Thymus (tissue), 11 donors: ENCODE measurements around the gene HECTD4. TPM values are rescaled to one million over a fixed set of nuclear protein-coding genes. Genes with fewer than 3 reads are reported as not detected.

Experiments
- DNase-seq, 9 donors: peaks; one replicate each; pipeline ENCODE4 v3.0.0-alpha.2; 2013; ENCODE audit warnings: low spot score in 9 of 9, low read depth in 6 of 9, missing footprints in 1 of 9
- H3K27ac ChIP-seq, 2 donors: one replicate each; pipeline ENCODE4 v1.5.1; 2013; ENCODE audit warnings: control low read depth in 1 of 2, low read depth in 1 of 2, low read length in 1 of 2, mild to moderate bottlenecking in 1 of 2, moderate library complexity in 1 of 2
- H3K27me3 ChIP-seq, 2 donors: one replicate each; pipeline ENCODE4 v1.5.1; 2013; ENCODE audit warnings: low read length in 1 of 2; ENCODE audit not compliant: control insufficient read depth in 2 of 2, insufficient read depth in 1 of 2
- H3K36me3 ChIP-seq, 2 donors: one replicate each; pipeline ENCODE4 v1.5.1; 2013; ENCODE audit warnings: low read length in 1 of 2, mild to moderate bottlenecking in 1 of 2, moderate library complexity in 1 of 2; ENCODE audit not compliant: control insufficient read depth in 2 of 2, insufficient read depth in 2 of 2
- H3K4me1 ChIP-seq, 2 donors: one replicate each; pipeline ENCODE4 v1.5.1; 2013; ENCODE audit warnings: low read length in 2 of 2; ENCODE audit not compliant: control insufficient read depth in 2 of 2, insufficient read depth in 2 of 2
- H3K4me3 ChIP-seq, 2 donors: one replicate each; pipeline ENCODE4 v1.5.1; 2013; ENCODE audit warnings: low read length in 2 of 2, control low read depth in 1 of 2, mild to moderate bottlenecking in 1 of 2
- H3K9me3 ChIP-seq, 2 donors: one replicate each; pipeline ENCODE4 v1.5.1; 2013; ENCODE audit warnings: low read length in 1 of 2, mild to moderate bottlenecking in 1 of 2; ENCODE audit not compliant: control insufficient read depth in 2 of 2, insufficient read depth in 1 of 2
- WGBS: extraction: QIAGEN DNeasy Blood & Tissue Kit; methylation state at CpG from one replicate; pipeline ENCODE4 v1.1.7; 2013; 5-methylcytosine and 5-hydroxymethylcytosine counted together
- polyA plus RNA-seq: library from polyadenylated mRNA; stranded (reverse); fragments of 200-250 nt; gene quantifications from one replicate; pipeline ENCODE4 v1.2.3, GENCODE V29; 2013
- total RNA-seq: library from RNA; stranded (reverse); fragments of 120-200 nt; gene quantifications from one replicate; pipeline ENCODE4 v1.2.4, GENCODE V29; 2013
- donor health status: healthy.

Gene HECTD4
- total and polyA plus RNA-seq, 2 donors = 9.6 to 19.3 TPM

DNA sequence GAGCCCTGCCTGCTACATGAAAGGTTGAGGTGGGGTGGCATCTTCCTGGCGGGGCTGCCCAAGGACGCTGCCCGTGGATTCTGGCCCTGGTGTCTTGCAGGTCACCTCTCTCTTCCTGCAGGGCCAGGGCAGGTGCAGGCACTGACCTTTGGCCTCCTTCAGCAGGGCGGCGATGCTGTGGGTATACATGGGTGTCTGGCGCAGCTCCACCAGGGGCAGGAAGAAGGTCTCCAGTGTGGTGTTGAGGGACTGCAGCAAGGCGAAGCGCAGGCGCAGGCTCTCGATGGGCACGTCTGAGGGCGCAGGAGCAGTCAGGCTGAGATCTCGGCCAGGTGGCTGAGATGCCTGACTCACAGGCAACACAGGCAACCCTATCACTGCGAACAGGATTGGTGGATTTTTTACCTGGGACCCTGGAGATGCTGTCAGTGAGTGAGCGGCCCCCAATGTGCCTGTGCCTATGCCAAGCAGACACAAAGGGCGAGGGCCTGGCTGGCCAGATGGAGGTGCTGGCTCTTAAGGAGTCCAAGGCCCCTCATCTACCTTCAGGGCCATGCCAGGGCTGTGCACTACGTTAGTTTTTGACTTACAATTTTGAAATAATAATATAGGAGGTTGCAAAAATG, 211.1 kb downstream of the HECTD4 start:
- H3K36me3 ChIP-seq = peaks cover 20 to 38% of the 10 kb centered on the region in 2 donors
- no peak for DNase-seq
- no peaks in the 10 kb centered on the region for H3K9me3 ChIP-seq
- no peak overlapping the region for H3K4me3 ChIP-seq
- WGBS = 98% methylated on average over 17 of the region's 17 CpGs
- no peaks in the 10 kb centered on the region for H3K27me3 ChIP-seq
- H3K4me1 ChIP-seq = no peaks in the 10 kb centered on the region
- no peak overlapping the region for H3K27ac ChIP-seq

DNA sequence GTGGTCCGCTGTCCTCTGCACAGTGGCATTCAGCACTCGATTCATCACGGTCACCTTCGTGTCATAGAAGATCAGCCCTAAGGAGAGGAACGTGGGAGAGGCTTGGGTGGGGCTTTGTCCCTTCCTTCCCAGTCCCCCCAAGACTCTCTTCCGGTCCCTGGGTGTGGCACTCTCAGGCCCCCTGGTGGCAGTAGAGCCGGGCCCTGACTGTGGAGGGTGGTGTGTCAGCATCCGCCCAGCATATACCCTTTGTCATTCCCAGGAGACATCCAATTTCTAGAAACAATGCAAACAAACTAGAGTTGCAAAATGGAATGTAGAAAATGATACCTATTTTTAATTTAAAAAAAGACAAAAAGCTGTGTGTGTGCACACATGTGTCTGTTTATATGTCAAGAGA, 211.9 kb downstream of the HECTD4 start:
- DNase-seq = peak in 2 of 9 donors; percentile 7 to 14
- no peaks in the 10 kb centered on the region for H3K27me3 ChIP-seq
- 79% methylated on average over 8 of the region's 8 CpGs for WGBS
- H3K4me3 ChIP-seq = no peak overlapping the region
- no peaks in the 10 kb centered on the region for H3K9me3 ChIP-seq
- no peak overlapping the region for H3K27ac ChIP-seq
- peaks cover 13 to 31% of the 10 kb centered on the region in 2 donors for H3K36me3 ChIP-seq
- no peaks in the 10 kb centered on the region for H3K4me1 ChIP-seq

- no peak for DNase-seq
- H3K27me3 ChIP-seq = no peaks in the 10 kb centered on the region
- H3K27ac ChIP-seq = no peak overlapping the region
- H3K36me3 ChIP-seq = peaks cover 9 to 28% of the 10 kb centered on the region in 2 donors
- no peaks in the 10 kb centered on the region for H3K4me1 ChIP-seq
- no peak overlapping the region for H3K4me3 ChIP-seq
- H3K9me3 ChIP-seq = no peaks in the 10 kb centered on the region
- 95% methylated on average over 7 of the region's 7 CpGs for WGBS
Measured at GRCh38 chr12:112169966-112170365, 212.3 kb downstream of the HECTD4 start.

GRCh38 chr12:112169161-112169872, 212.9 kb downstream of the HECTD4 start:
- WGBS = 94% methylated on average over 19 of the region's 19 CpGs
- peaks cover 9 to 24% of the 10 kb centered on the region in 2 donors for H3K36me3 ChIP-seq
- H3K4me1 ChIP-seq = no peaks in the 10 kb centered on the region
- H3K27ac ChIP-seq = no peak overlapping the region
- no peaks in the 10 kb centered on the region for H3K27me3 ChIP-seq
- H3K9me3 ChIP-seq = no peaks in the 10 kb centered on the region
- no peak overlapping the region for H3K4me3 ChIP-seq
- DNase-seq = no peak

DNA sequence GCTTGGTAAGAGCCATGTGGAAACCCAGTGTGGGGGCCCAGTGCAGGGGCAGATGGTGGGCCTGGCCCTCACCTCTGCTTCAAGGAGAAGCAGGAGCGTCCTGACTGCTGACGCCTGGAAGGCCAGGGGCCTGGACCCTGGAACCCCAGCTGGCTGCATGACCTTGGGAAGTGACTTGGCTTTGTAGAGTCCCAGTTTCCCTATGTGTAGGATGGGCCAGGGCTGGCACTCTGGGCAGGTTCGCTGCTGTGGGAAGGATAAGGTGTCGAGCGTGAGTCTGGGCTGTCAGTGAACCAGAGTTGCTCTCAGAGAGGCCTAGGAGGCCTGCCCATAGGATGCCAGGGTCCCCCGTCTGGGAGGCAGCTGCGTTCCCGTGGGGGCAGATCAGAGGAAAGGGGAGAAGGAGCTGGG, 213.7 kb downstream of the HECTD4 start:
- no peak overlapping the region for H3K27ac ChIP-seq
- WGBS = 96% methylated on average over 8 of the region's 8 CpGs
- H3K27me3 ChIP-seq = no peaks in the 10 kb centered on the region
- H3K4me1 ChIP-seq = no peaks in the 10 kb centered on the region
- H3K36me3 ChIP-seq = peaks cover 9 to 24% of the 10 kb centered on the region in 2 donors
- DNase-seq = no peak
- H3K4me3 ChIP-seq = no peak overlapping the region
- no peaks in the 10 kb centered on the region for H3K9me3 ChIP-seq

GRCh38 chr12:112167718-112168525, 214.3 kb downstream of the HECTD4 start:
- H3K9me3 ChIP-seq = no peaks in the 10 kb centered on the region
- 94% methylated on average over 32 of the region's 32 CpGs for WGBS
- H3K4me1 ChIP-seq = no peaks in the 10 kb centered on the region
- no peak overlapping the region for H3K27ac ChIP-seq
- no peak for DNase-seq
- H3K4me3 ChIP-seq = no peak overlapping the region
- H3K36me3 ChIP-seq = peaks cover 14 to 30% of the 10 kb centered on the region in 2 donors
- no peaks in the 10 kb centered on the region for H3K27me3 ChIP-seq

DNA sequence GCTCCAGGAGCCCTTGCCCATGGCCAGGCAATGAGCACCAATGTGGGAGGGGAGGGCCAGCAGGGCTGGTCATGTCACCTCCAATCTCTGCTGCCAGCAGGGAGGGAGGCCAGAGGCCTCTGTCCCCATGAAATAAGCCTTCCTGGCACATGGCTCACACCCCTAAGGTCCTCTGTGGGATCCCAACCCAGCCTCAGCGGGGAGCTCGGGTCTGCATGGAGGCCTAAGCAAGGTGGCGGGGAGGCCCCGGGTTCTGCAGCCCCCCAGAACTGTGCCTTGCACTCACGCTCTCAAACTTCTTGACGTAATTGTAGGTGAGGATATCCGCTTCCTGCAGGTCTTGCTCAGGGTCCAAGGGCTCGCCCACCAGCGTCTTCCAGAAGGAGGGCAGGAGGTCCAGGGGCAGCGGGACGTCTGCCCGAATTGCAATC, 215.2 kb downstream of the HECTD4 start:
- no peak overlapping the region for H3K4me3 ChIP-seq
- no peak overlapping the region for H3K27ac ChIP-seq
- no peaks in the 10 kb centered on the region for H3K27me3 ChIP-seq
- H3K4me1 ChIP-seq = no peaks in the 10 kb centered on the region
- 98% methylated on average over 12 of the region's 12 CpGs for WGBS
- H3K9me3 ChIP-seq = no peaks in the 10 kb centered on the region
- DNase-seq = no peak
- H3K36me3 ChIP-seq = peaks cover 15 to 32% of the 10 kb centered on the region in 2 donors

DNA sequence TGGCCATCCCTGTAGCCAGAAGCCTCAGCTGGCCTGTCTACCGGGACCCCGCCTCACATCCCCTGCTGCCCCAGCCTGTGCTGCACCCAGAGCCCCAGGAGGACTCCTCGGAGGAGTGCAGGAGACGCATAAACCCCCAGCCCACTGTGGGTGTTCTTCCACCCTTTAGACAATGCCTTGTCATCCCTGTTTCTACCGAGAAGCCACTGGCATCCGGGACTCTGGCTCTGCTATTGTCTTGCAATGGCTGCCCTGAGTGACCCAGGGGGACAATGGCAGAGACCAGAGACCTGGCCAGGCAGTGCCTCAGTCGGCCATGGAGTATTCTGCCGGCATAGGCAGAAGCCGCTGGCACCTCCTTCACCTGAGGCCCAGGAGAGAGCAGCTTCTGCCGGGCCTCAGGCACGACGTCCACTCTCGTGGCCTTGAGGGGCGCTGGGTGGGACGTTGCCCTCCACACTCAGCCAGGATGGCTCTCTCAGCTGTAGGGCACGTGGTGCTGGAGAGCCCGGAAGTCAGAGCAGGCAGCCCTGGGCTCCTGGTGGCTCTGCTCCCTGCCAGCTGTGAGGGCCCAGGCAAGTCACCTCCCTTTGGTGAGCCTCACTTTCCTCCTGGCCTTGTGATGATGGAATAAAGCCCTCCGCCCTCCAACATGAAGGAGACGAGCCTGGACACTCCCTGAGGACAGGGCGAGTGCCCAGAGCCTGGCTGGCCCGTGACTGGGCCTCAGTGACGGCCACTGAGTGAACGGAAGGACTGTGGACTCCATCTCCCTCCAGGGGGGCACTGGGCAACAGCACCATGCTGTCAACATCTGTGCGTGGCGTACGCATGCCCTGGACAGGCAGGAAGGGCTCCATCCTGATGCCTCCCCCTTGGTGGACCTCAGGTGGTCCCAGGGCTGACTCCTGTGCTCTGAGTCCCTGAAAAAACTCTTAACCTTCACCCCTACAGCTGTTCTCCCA, 215.9 kb downstream of the HECTD4 start:
- H3K4me1 ChIP-seq = no peaks in the 10 kb centered on the region
- WGBS = 97% methylated on average over 26 of the region's 26 CpGs
- DNase-seq = no peak
- no peaks in the 10 kb centered on the region for H3K9me3 ChIP-seq
- no peak overlapping the region for H3K27ac ChIP-seq
- H3K36me3 ChIP-seq = peaks cover 20 to 33% of the 10 kb centered on the region in 2 donors
- H3K27me3 ChIP-seq = no peaks in the 10 kb centered on the region
- no peak overlapping the region for H3K4me3 ChIP-seq
